Measurements from ENCODE around the gene USPL1.

USPL1 gene

GRCh38 chr13:30666113-30666512 lies 48.4 kb downstream of the USPL1 start (continued):
- TF ChIP-seq ELK4 (IDR thresholded peaks at IDR 0.05; ENCODE audit: borderline replicate concordance, low read depth, low read length) (no peak), ZNF19 (tag by site-specific recombination; IDR thresholded peaks at IDR 0.05; ENCODE audit: low read depth) (no peak), OVOL3 (tag by site-specific recombination; IDR thresholded peaks at IDR 0.05) (no peak), PATZ1 (tag by site-specific recombination; IDR thresholded peaks at IDR 0.05) (no peak), ZNF423 (tag by site-specific recombination; IDR thresholded peaks at IDR 0.05) (no peak), IKZF3 (tag by site-specific recombination; IDR thresholded peaks at IDR 0.05) (no peak)

GRCh38 chr13:30667014-30667413 lies 49.3 kb downstream of the USPL1 start:
- ChIA-PET CTCF (no interaction called here), POLR2A (no interaction called here)
- no peaks in the 10 kb centered on the region for H3K36me3 ChIP-seq (ENCODE audit: control insufficient read depth in 2 of 2, insufficient read depth in 1 of 2, low read length in 2 of 2)
- H3K4me1 ChIP-seq (ENCODE audit: control insufficient read depth, insufficient read depth, low read length): no peaks in the 10 kb centered on the region
- no peaks in the 10 kb centered on the region for H3K9me3 ChIP-seq (ENCODE audit: control insufficient read depth, insufficient read depth, low read depth, low read length)
- H3K27ac ChIP-seq (ENCODE audit: extremely low read depth, low read depth, low read length): no peak overlapping the region
- TF ChIP-seq ZNF169 (tag by site-specific recombination; IDR thresholded peaks at IDR 0.05) (no peak), ZBTB17 (tag by site-specific recombination; IDR thresholded peaks at IDR 0.05) (no peak), ZNF26 (tag by site-specific recombination; IDR thresholded peaks at IDR 0.05) (no peak), ZNF266 (tag by site-specific recombination; IDR thresholded peaks at IDR 0.05; ENCODE audit: low read depth) (no peak), ZNF776 (tag by site-specific recombination; IDR thresholded peaks at IDR 0.05; ENCODE audit: borderline replicate concordance) (no peak), ZNF501 (tag by site-specific recombination; IDR thresholded peaks at IDR 0.05) (no peak), ZSCAN5A (tag by site-specific recombination; IDR thresholded peaks at IDR 0.05) (no peak), ZNF624 (tag by site-specific recombination; IDR thresholded peaks at IDR 0.05) (no peak)
- H3K4me3 ChIP-seq (ENCODE audit: low read depth, low read length): no peak overlapping the region

- Histone ChIP-seq H3K9me3 (ENCODE audit: control insufficient read depth, insufficient read depth, low read depth, low read length) (no peaks in the 10 kb centered on the region), H3K36me3 (ENCODE audit: control insufficient read depth in 2 of 2, insufficient read depth in 1 of 2, low read length in 2 of 2) (no peaks in the 10 kb centered on the region), H3K4me1 (ENCODE audit: control insufficient read depth, insufficient read depth, low read length) (no peaks in the 10 kb centered on the region), H3K4me3 (ENCODE audit: low read depth, low read length) (no peak overlapping the region), H3K27ac (ENCODE audit: extremely low read depth, low read depth, low read length) (no peak overlapping the region)
- CTCF ChIA-PET: no interaction called here
- POLR2A ChIA-PET: interaction anchor here (0.6 kb wide), 1 partner anchor 165 kb away, joined by 3 read pairs; no protein-coding TSS in a partner anchor
- no peak for TF ChIP-seq ZFHX2 (tag by site-specific recombination; conservative IDR thresholded peaks at IDR 0.05)
- no peak for TF ChIP-seq MZF1 (tag by site-specific recombination; IDR thresholded peaks at IDR 0.05; ENCODE audit: borderline replicate concordance)
- no peak for TF ChIP-seq ZNF626 (tag by site-specific recombination; IDR thresholded peaks at IDR 0.05)
- TF ChIP-seq ZNF302 (tag by site-specific recombination; IDR thresholded peaks at IDR 0.05; ENCODE audit: low read depth): no peak
- TF ChIP-seq ZNF114 (tag by site-specific recombination; IDR thresholded peaks at IDR 0.05): no peak
- no peak for TF ChIP-seq ZFP3 (tag by site-specific recombination; IDR thresholded peaks at IDR 0.05; ENCODE audit: low read depth)
- TF ChIP-seq ZNF433 (tag by site-specific recombination; IDR thresholded peaks at IDR 0.05; ENCODE audit: low read depth): no peak
- TF ChIP-seq ZNF776 (tag by site-specific recombination; IDR thresholded peaks at IDR 0.05; ENCODE audit: borderline replicate concordance): no peak
- no peak for TF ChIP-seq ZNF791 (tag by site-specific recombination; IDR thresholded peaks at IDR 0.05)
- TF ChIP-seq ZNF621 (tag by site-specific recombination; IDR thresholded peaks at IDR 0.05): no peak
- no peak for TF ChIP-seq ZNF629 (tag by site-specific recombination; IDR thresholded peaks at IDR 0.05)
- TF ChIP-seq ZNF341 (tag by site-specific recombination; IDR thresholded peaks at IDR 0.05; ENCODE audit: low read depth): no peak
- no peak for TF ChIP-seq ZNF514 (tag by site-specific recombination; IDR thresholded peaks at IDR 0.05)
- TF ChIP-seq ZNF792 (tag by site-specific recombination; IDR thresholded peaks at IDR 0.05): no peak
- TF ChIP-seq ZNF704 (tag by site-specific recombination; IDR thresholded peaks at IDR 0.05): no peak
Observed at GRCh38 chr13:30668312-30668711, 50.6 kb downstream of the USPL1 start.
